Large intestine (tissue), 3 donors: Measurements from ENCODE around the gene B3GNT3. TPM values are rescaled to one million over a fixed set of nuclear protein-coding genes. Genes with fewer than 3 reads are reported as not detected.
"Not testable (repeated sequence)": the region's sequence is repeated elsewhere in the genome, so short reads cannot be mapped to it uniquely, and the experiment has no call there.

Experiments used
- DNase-seq, 2 donors: peaks; one replicate each; pipeline versions ENCODE4 v3.0.0 to v3.0.0-alpha.2; 2013
- H3K27ac ChIP-seq: one replicate; pipeline ENCODE4 v1.5.1; 2013; ENCODE audit warnings: low read length
- H3K27me3 ChIP-seq: 2 replicates; pipeline ENCODE4 v1.6.1; 2013; ENCODE audit warnings: low read length; ENCODE audit not compliant: control insufficient read depth, insufficient read depth
- H3K36me3 ChIP-seq: 2 replicates; pipeline ENCODE4 v1.6.1; 2013; ENCODE audit warnings: low read length; ENCODE audit not compliant: control insufficient read depth, insufficient read depth
- H3K4me1 ChIP-seq: one replicate; pipeline ENCODE4 v1.6.1; 2013; ENCODE audit warnings: low read length; ENCODE audit not compliant: control insufficient read depth, insufficient read depth
- H3K4me3 ChIP-seq: one replicate; pipeline ENCODE4 v1.5.1; 2013; ENCODE audit warnings: low read length
- H3K9me3 ChIP-seq: one replicate; pipeline ENCODE4 v1.6.1; 2013; ENCODE audit warnings: mild to moderate bottlenecking, low read depth, low read length, moderate library complexity; ENCODE audit not compliant: control insufficient read depth
- WGBS: methylation state at CpG from one replicate; pipeline ENCODE4 v1.1.5; 2013; ENCODE audit warnings: low lambda C conversion rate; ENCODE audit not compliant: insufficient coverage; 5-methylcytosine and 5-hydroxymethylcytosine counted together
- polyA plus RNA-seq: library from polyadenylated mRNA; unstranded; fragments of 120-200 nt; gene quantifications from one replicate; pipeline ENCODE4 v1.2.1, GENCODE V29; 2013

B3GNT3 gene
- polyA plus RNA-seq, 1 donor: 91.7 TPM

DNA sequence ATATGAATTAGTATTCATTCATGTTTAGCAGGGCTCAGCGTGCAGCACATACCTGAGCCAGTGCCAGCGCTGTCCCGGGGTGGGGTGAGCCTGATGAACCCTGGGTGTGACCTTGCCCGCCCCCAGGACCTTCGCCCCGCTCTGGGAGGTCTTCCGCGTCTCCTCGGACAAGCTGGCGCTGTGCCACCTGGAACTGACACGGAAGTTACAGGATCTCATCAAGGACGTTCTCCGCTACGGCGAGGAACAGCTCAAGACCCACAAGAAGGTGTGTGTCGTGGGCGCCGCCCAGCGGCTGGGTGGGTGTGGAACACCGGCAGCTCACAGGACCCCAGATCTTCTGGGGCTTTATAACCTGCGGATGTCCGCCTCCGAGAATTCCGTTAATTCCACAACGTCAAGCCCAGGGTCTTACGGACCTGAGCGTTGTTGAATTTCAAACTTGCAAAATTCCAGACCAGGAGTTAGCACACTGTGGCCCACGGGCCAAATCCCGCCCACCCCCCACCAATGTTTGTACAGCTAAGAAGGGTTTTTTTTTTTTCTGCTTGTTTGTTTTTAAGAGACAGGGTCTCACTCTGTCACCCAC lies 28.3 kb upstream of the B3GNT3 start:
- Histone ChIP-seq H3K4me1 (peaks cover 8% of the 10 kb centered on the region), H3K9me3 (no peaks in the 10 kb centered on the region), H3K36me3 (no peaks in the 10 kb centered on the region), H3K4me3 (peak overlapping the region; percentile 21), H3K27me3 (no peaks in the 10 kb centered on the region), H3K27ac (no peak overlapping the region)
- peak; percentile 90 to 93 for DNase-seq
- WGBS: no CpG with 5 or more reads among the region's 29 CpGs

DNA sequence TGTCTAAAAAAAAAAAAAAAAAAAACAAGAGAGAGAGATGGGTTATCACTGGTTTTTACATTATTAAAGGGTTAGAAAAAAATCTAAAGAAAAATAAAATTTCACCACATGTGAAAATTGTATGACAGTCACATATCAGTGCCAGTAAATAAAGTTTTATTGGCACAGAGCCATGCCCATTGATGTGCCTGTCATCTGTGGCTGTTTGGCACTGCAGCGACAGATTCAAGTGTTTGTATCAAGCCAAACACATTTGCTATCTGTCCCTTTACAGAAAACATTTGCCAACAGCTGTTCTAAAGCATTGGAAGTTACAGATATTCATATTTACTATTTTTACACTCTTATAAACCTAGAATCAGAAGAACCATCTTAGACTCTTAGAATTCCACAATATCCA lies 27.4 kb upstream of the B3GNT3 start:
- WGBS: no CpG with 5 or more reads among the region's 1 CpG
- Histone ChIP-seq H3K4me1 (peaks cover 8% of the 10 kb centered on the region), H3K9me3 (no peaks in the 10 kb centered on the region), H3K36me3 (no peaks in the 10 kb centered on the region), H3K27ac (no peak overlapping the region), H3K27me3 (no peaks in the 10 kb centered on the region), H3K4me3 (no peak overlapping the region)
- no peak for DNase-seq

DNA sequence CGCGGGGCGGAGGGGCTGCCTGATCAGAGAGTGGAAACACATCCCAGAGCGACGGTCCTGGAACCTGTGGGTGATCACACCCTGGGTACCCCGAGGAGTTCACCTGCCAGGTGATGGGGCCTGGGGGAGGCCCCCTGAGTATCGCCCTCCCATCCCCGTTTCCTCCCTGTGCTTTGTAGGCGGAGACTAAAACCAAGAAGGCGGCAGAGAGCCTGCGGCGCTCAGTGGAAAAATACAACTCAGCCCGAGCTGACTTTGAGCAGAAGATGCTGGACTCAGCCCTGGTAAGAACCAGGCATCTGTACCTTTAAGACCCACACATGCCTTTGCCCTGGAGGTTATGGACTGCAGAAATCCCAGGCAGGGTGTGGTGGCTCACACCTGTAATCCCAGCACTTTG lies 24.3 kb upstream of the B3GNT3 start:
- Histone ChIP-seq H3K9me3 (no peaks in the 10 kb centered on the region), H3K4me3 (no peak overlapping the region), H3K27me3 (no peaks in the 10 kb centered on the region), H3K27ac (no peak overlapping the region), H3K36me3 (no peaks in the 10 kb centered on the region), H3K4me1 (peaks cover 5% of the 10 kb centered on the region)
- DNase-seq: no peak
- WGBS: no CpG with 5 or more reads among the region's 13 CpGs

DNA sequence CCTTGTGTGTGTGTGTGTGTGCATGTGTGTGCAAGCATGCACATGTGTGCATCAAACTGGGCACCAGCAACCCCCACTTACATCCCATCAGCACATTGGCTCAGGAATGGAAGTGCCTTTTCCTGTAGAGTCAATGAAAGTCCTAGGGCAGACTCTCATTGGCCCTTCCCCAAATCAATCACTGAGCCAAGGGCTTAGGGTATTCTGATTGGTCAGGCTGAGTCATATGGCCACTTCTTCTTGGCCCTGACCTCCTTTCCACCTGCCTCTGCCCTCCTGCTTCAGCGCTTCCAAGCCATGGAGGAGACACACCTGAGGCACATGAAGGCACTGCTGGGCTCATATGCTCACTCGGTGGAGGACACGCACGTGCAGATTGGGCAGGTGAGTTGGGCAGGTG lies 22.8 kb upstream of the B3GNT3 start:
- no peak for DNase-seq
- Histone ChIP-seq H3K4me1 (no peaks in the 10 kb centered on the region), H3K27ac (no peak overlapping the region), H3K36me3 (no peaks in the 10 kb centered on the region), H3K9me3 (peaks cover 2% of the 10 kb centered on the region), H3K27me3 (no peaks in the 10 kb centered on the region), H3K4me3 (no peak overlapping the region)
- WGBS: no CpG with 5 or more reads among the region's 4 CpGs

DNA sequence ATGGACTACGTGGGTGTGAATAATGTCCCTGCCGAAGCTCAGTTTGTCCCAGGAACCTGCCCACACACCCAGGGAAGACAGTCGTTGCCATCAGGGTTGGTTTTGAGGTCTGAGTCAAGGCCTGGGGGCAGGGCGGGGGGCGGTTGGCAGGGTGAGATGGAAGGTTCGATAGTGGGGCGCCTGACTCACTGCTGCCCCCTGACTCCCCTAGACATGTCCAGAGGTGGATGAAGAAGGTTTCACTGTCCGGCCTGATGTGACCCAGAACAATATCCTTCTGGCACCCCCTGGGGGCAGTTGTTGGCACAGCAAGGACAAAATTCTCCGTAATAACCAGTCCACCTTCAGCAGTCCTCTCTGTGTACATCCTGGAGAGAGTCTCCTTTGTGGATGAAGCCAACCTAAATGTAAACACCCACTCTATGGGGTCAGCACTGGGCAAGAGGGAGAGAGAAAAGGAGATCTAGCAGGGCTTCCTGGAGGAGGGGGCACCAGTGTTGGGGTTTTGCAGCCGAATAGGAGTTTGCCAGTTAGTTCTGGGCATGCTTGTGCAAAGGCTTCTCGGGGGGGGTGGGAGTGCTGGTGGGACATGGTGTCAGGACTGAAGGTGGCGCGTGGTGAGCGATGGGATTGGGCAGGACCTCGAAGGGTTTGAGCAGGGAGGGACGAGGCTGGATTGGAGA lies 19.6 kb upstream of the B3GNT3 start:
- WGBS: no CpG with 5 or more reads among the region's 16 CpGs
- Histone ChIP-seq H3K4me1 (peaks cover 5% of the 10 kb centered on the region), H3K36me3 (no peaks in the 10 kb centered on the region), H3K27ac (no peak overlapping the region), H3K27me3 (no peaks in the 10 kb centered on the region), H3K4me3 (no peak overlapping the region), H3K9me3 (peaks cover 2% of the 10 kb centered on the region)
- DNase-seq: no peak

DNA sequence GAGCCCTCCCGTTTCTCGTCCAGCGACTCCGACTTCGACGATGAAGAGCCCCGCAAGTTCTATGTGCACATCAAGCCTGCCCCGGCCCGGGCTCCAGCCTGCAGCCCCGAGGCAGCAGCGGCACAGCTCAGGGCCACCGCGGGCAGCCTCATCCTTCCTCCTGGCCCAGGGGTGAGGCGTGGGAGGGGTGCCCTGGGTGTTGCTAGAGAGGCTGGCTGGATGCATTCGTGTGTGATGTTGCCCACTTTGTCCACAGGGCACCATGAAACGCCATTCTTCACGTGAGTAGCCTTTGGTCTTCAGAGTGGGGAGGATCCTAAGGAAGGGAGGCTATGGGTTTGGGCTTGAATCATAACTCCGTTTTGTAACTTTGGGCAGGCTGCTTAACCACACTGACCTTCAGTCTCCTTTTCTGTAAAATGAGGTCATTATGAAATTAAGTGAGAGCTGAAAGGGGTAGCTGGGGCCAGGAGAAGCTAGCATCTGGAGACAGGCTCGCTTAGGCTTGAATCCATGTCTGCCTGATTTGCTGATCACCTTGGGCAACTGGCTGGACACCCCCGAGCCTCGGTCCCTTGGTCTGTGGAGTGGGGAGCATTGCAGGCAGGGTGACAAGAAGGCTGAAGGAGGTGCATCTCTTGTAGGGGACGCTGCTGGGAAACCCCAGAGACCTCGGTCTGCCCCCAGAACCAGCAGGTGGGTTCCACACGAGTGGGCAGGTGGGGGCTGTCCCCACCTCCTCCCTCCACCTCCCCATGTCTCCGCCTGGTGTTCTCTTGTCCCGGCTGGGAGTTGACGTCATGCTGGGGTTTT lies 18.7 kb upstream of the B3GNT3 start:
- H3K27me3 ChIP-seq: no peaks in the 10 kb centered on the region
- DNase-seq: no peak
- peaks cover 2% of the 10 kb centered on the region for H3K9me3 ChIP-seq
- no peak overlapping the region for H3K27ac ChIP-seq
- H3K4me3 ChIP-seq: no peak overlapping the region
- H3K36me3 ChIP-seq: no peaks in the 10 kb centered on the region
- peaks cover 5% of the 10 kb centered on the region for H3K4me1 ChIP-seq
- no CpG with 5 or more reads among the region's 27 CpGs for WGBS

DNA sequence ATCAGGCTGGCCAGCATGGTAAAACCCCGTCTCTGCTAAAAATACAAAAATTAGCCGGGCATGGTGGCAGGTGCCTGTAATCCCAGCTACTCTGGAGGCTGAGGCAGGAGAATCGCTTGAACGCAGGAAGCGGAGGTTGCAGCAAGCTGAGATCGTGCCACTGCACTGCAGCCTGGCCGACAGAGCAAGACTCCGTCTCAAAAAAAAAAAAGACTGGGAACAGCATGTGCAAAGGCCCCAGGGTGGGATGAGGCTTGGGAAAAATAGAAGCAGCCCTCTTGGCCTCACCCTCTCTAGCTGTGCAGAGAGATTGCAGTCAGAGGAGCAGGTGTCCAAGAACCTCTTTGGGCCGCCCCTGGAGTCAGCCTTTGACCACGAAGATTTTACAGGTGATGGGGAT lies 17.1 kb upstream of the B3GNT3 start:
- H3K27me3 ChIP-seq, H3K27ac ChIP-seq, H3K36me3 ChIP-seq, DNase-seq, H3K9me3 ChIP-seq, H3K4me3 ChIP-seq, H3K4me1 ChIP-seq: not testable (repeated sequence)
- 98% methylated on average over 6 of the region's 10 CpGs for WGBS

DNA sequence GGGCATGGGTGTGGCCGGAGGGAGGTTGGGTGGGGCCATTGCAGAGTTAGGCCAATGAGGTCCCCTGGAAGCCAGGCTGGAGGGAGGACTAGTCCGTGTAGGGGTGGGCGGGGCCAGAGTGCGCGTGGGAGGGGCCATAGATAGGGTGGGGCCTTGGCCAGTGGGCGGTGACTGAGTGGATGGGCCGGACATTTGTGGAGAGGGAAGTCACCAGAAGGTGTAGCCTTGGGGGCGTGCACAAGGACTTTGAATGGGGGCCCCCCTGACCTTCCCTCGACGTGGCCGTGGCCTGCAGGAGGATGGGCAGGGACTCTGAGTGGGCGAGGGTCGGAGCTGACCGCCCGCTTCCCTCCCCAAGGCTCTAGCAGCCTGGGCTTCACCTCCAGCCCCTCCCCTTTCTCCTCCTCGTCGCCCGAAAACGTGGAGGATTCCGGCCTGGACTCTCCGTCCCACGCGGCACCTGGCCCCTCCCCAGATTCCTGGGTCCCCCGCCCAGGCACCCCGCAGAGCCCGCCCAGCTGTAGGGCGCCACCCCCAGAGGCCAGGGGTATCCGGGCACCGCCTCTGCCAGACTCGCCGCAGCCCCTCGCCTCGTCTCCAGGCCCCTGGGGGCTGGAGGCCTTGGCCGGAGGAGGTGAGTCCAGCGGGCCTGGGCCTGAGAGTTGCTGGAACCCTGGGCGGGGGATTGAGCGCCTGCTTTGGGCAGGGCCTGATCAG lies 16.5 kb upstream of the B3GNT3 start:
- H3K4me1 ChIP-seq: peaks cover 5% of the 10 kb centered on the region
- H3K27ac ChIP-seq: no peak overlapping the region
- H3K36me3 ChIP-seq: no peaks in the 10 kb centered on the region
- H3K4me3 ChIP-seq: peak overlapping the region; percentile 7
- no peaks in the 10 kb centered on the region for H3K27me3 ChIP-seq
- peak in 1 of 2 donors; percentile 57 for DNase-seq
- WGBS: no CpG with 5 or more reads among the region's 37 CpGs
- H3K9me3 ChIP-seq: peaks cover 2% of the 10 kb centered on the region

DNA sequence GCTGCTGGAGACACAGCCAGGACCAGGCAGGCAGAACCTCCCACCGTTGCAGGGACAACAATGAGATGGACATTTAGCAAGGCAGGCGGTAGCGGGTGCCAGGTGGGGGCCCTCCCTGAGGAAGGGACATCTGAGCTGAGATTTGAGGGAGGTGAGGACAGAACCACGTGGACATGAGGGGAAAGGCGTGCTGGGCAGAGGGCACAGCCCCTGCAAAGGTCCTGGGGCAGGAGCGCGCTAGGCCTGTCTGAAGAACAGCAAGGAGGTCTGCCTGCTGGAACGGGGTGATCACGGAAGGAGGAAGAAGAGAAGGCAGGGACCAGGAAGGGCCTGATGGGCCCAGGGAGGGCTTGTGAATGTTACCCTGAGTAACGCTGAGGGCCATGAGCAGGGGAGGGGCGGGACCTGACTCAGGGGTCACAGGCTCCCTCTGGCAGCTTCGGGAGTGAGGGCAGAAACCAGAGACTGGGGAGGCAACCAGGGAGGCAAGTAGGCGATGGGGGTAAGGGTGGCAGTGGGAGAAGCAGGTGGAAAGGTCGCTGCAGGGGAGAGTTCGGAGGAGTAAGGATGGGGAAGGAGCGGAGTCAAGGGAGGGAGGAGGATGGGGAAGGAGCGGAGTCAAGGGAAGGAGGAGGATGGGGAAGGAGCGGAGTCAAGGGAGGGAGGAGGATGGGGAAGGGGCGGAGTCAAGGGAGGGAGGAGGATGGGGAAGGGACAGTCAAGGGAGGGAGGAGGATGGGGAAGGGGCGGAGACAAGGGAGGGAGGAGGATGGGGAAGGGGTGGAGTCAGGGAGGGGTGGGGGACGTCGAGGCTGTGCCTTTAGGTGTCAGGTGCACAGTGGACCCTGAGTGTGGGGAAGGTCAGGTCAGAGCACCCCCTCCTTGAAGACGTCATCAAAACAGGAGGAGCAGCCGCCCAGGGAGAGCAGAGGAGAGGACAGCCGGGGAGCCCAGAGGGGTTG lies 15.7 kb upstream of the B3GNT3 start:
- peak in 1 of 2 donors; percentile 50 for DNase-seq
- H3K4me1 ChIP-seq: peaks cover 5% of the 10 kb centered on the region
- 7% methylated on average over 3 of the region's 25 CpGs for WGBS
- no peak overlapping the region for H3K27ac ChIP-seq
- H3K36me3 ChIP-seq: no peaks in the 10 kb centered on the region
- H3K27me3 ChIP-seq: no peaks in the 10 kb centered on the region
- peak overlapping the region; percentile 7 for H3K4me3 ChIP-seq
- peaks cover 2% of the 10 kb centered on the region for H3K9me3 ChIP-seq
